Activated CD8-positive, alpha-beta memory T cell treated with anti-CD3 and anti-CD28 coated beads for 36 hours (primary cell): ENCODE results near the gene FNDC10. TPM values are rescaled to one million over a fixed set of nuclear protein-coding genes. Genes with fewer than 3 reads are reported as not detected.

Experiments
- CTCF ChIA-PET: fragments of 350-600 bp; sonication (Branson Sonifier 250); formaldehyde crosslinking; loops from one replicate; lab custom pipeline; 2021; ENCODE audit warnings: antibody characterized with exemption; lab: Charles Lee
- POLR2A ChIA-PET: fragments of 350-600 bp; sonication (Branson Sonifier 250); formaldehyde crosslinking; loops from one replicate; lab custom pipeline; 2021; ENCODE audit warnings: antibody characterized with exemption; lab: Charles Lee
- total RNA-seq, 2 experiments: library from RNA; stranded (reverse); gene quantifications; one replicate each; pipeline ENCODE4 v1.2.3, GENCODE V29; 2021

FNDC10 gene
- total RNA-seq, 2 experiments from 2014 or later: 3.0 to 3.2 TPM

DNA sequence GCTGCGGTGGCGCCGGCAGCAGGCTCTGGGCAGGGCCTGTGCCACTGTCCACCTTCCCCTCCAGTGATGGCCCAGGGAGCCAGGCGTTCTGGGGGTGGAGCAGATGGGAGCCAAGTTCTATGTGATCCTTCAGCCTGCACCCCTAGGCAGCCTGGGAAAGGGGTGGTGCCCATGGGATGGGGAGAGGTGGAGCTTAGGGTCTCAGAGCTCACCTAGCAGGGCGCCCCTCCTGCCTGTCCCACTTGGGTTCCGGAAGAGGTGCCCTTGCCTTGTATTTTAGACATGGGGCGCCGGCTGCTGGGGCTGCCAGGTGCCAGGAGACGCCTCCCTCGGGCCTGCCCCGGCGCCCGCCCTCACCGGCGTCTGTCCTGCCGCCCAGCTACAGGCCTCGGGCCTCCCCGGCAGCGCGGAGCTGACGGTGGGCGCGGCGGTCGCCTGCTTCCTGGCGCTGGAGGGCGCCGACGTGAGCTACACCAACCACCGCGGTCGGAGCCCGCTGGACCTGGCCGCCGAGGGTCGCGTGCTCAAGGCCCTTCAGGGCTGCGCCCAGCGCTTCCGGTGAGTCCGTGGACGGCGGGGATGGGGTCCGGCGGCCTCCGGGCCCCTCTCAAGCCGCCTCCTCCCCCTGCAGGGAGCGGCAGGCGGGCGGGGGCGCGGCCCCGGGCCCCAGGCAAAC, 29.0 kb upstream of the FNDC10 start:
- CTCF ChIA-PET: no interaction called here
- POLR2A ChIA-PET: interaction anchor here (0.6 to 1.6 kb wide), 5 partner anchors 13 to 82 kb away, joined by 3 to 14 read pairs (median 4); partner anchors contain the start of gene MIB2

GRCh38 chr1:1627829-1628753, 28.2 kb upstream of the FNDC10 start:
- ChIA-PET POLR2A (interaction anchor here (0.6 to 1.6 kb wide), 5 partner anchors 13 to 81 kb away, joined by 3 to 14 read pairs (median 4); partner anchors contain the start of gene MIB2), CTCF (no interaction called here)

DNA sequence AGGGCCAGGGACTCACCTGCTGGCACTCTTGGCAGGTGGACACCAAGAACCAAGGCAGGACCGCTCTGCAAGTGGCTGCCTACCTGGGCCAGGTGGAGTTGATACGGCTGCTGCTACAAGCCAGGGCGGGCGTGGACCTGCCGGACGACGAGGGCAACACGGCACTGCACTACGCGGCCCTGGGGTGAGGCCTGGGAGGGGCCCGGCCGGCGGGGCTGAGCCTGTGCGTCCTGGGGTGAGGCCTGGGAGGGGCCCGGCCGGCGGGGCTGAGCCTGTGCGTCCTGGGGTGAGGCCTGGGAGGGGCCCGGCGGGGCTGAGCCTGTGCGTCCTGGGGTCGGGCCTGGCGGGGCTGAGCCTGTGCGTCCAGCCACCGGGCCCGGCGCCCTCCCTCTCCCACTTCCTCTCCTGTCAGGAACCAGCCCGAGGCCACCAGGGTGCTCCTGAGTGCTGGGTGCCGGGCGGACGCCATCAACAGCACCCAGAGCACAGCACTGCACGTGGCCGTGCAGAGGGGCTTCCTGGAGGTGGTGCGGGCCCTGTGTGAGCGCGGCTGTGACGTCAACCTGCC, 27.4 kb upstream of the FNDC10 start:
- CTCF ChIA-PET: no interaction called here
- POLR2A ChIA-PET: no interaction called here

- POLR2A ChIA-PET: no interaction called here
- CTCF ChIA-PET: interaction anchor here (0.6 kb wide), 1 partner anchor 47 kb away, joined by 4 read pairs; no protein-coding TSS in a partner anchor
Observed at GRCh38 chr1:1626207-1627141, 26.5 kb upstream of the FNDC10 start.

- CTCF ChIA-PET: interaction anchor here (0.6 kb wide), 1 partner anchor 48 kb away, joined by 4 read pairs; no protein-coding TSS in a partner anchor
Observed at GRCh38 chr1:1625824-1626206, 25.9 kb upstream of the FNDC10 start.

GRCh38 chr1:1625404-1625775, 25.5 kb upstream of the FNDC10 start:
- ChIA-PET POLR2A (no interaction called here), CTCF (interaction anchor here (0.6 kb wide), 1 partner anchor 48 kb away, joined by 4 read pairs; no protein-coding TSS in a partner anchor)

More at GRCh38 chr1:1625824-1626206, 25.9 kb upstream of the FNDC10 start:
- POLR2A ChIA-PET: no interaction called here

- POLR2A ChIA-PET: no interaction called here
- CTCF ChIA-PET: no interaction called here
Observed at GRCh38 chr1:1624443-1625403, 24.8 kb upstream of the FNDC10 start.

- ChIA-PET CTCF (no interaction called here), POLR2A (no interaction called here)
Observed at GRCh38 chr1:1623631-1624442, 23.9 kb upstream of the FNDC10 start.

GRCh38 chr1:1623181-1623630, 23.3 kb upstream of the FNDC10 start:
- POLR2A ChIA-PET: no interaction called here
- CTCF ChIA-PET: no interaction called here

DNA sequence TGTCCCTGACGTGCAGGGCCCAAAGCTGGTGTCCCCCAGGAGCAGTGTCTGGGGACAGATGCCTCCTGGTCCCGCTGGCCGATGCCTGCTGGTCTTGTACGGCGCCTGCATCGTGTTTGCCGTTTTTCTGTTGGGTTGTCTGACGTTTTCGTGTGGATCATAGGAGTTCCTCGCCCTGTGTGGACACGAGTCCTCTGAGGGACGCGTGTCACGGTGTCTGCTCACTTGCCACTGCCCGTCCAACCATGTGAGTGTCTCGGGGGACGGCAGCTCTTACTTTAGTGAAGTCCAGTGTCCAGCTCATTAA, 22.8 kb upstream of the FNDC10 start:
- ChIA-PET CTCF (no interaction called here), POLR2A (no interaction called here)

DNA sequence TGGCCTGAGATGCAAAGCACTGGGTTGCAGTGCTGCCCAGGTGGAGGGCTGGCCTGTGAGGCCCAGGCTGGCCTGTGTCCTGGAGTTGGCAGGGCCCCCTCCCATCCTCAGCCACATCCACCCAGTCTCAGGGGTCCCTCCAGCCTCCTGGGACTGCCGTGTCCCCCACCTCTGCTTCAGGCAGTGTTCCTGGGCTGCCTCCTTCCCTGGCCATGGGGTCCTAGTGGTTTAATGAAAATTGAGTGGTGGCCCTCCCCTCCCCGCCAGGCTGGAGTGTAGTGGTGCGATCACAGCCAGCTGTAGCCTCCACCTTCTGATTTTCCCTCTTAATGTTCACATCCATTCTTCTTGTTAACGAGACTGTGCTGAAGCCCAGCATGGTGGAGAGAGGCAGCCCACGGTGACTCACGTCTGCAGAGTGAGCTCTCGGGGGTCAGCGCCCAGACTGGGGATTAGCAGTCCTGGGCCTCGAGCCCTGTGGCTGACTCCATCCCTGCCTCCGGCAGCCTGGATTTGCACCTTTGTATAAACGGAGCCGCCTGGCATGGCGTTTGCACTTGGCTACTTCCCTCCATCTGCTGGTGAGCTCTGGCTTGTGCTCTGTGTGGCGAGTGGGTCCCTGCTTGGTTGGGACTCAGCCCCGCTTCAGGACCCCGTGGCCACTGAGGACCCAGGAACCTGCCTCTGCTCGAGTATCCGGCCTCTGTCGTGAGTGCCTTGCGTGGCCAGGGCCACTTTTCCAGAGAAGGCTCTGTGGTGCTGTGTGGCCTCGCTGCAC, 22.3 kb upstream of the FNDC10 start:
- ChIA-PET POLR2A (no interaction called here), CTCF (interaction anchor here (0.6 kb wide), 1 partner anchor 230 kb away, joined by 3 read pairs; no protein-coding TSS in a partner anchor)

DNA sequence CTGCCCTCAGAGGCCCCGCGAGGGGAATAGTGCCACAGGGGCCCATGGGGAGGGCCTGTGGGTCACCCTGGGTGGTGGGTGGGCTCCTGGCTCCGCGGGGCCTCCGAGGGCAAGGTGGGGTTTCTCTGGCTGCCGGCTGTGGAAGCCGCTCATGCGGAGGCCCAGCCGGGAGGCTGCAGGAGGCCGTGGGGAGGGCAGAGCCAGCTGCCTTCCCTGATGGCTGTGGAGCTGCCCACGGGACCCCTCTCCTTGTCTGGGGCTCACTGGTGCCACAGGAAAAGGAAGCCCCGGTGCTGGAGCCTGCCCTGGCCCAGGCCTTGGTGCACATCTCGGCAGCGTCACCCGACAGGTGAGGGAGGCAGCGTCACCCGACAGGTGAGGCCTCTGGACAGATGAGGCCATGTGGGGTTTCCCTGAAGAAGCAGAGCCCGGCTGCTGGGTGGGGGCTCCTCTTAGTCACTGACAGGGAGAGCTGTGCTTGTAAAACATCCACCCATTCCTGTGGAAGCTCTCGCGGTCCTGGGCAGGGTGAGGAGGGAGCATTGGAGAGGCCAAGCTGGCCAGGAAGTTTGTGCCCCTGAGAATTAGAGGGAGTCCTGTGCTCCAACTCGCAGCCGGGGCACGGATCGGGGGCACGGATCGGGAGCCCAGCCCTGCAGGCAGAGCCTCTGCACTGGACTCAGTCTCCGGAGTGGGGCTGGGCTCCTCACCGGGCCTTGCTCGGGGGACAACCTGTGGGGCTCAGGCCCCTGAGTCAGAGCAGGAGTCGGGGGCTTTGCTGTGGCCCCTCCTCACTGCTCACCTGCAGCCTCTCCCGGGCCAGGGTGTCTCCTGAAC, 21.5 kb upstream of the FNDC10 start:
- ChIA-PET POLR2A (no interaction called here), CTCF (interaction anchor here (0.6 kb wide), 1 partner anchor 231 kb away, joined by 3 read pairs; no protein-coding TSS in a partner anchor)

- CTCF ChIA-PET: no interaction called here
Observed at GRCh38 chr1:1620433-1621139, 20.7 kb upstream of the FNDC10 start.

GRCh38 chr1:1619917-1620361, 20.0 kb upstream of the FNDC10 start:
- CTCF ChIA-PET: no interaction called here
- POLR2A ChIA-PET: no interaction called here

More at GRCh38 chr1:1620433-1621139, 20.7 kb upstream of the FNDC10 start:
- POLR2A ChIA-PET: no interaction called here
